ENCODE data around the gene LMX1B. TPM values are rescaled to one million over a fixed set of nuclear protein-coding genes. Genes with fewer than 3 reads are reported as not detected.

LMX1B gene
- total and polyA plus RNA-seq, 7 donors: 0.12 to 1.4 (median 0.16) TPM; not detected in 2

DNA sequence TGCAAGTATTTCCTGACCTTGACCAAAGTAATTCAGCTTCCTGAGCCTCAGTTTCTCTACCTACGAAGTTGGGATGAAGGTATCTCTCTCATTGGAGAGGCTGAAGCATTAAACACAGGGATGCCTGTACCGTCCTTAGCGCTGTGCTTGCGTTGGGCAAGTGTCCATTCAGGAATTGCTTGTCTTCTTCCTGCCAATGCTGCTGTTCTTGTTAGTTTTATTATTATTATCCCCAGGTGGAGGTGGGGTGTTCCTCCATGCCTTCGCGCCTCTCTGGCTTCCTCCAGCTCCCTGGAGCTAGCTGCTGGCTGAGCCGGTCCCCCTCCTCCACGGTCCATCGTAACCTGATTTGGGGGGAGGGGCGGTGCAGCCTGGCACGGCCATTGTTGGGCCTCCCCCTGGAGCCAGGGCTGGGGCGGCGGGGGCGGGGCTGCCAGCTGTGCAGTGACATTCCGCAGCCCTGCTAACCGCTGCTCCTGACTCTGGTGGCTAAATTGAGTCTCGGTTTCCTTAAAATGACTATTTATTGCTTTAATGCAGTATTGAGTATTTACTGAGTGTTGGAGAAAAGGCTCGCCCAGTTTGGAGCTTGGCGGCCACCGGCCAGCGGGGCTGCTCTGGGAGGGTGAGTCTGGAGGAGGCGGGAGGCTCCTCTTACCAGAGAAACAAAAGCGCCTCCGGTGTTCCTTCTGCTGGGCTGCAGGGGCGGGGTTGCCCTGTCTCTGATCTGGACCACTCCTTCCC, 51.3 kb downstream of the LMX1B start:
- 6 to 9% methylated on average over 25 of the region's 25 CpGs for WGBS, 2 donors
- H3K36me3 ChIP-seq: no peaks in the 10 kb centered on the region
- TF ChIP-seq EP300 (IDR thresholded peaks at IDR 0.05): no peak
- TF ChIP-seq POLR2AphosphoS5 (IDR thresholded peaks at IDR 0.05): no peak
- peak overlapping the region in 1 of 4 donors; percentile 9 for H3K4me3 ChIP-seq
- H3K9me3 ChIP-seq: no peaks in the 10 kb centered on the region
- peaks cover 0 to 19% (median 12%) of the 10 kb centered on the region in 4 donors for H3K4me1 ChIP-seq
- no peak for DNase-seq
- H3K27ac ChIP-seq: no peak overlapping the region
- peaks cover 6 to 84% (median 42%) of the 10 kb centered on the region in 3 donors for H3K27me3 ChIP-seq
- intact Hi-C loops (cut with DNase I): no loop called here

DNA sequence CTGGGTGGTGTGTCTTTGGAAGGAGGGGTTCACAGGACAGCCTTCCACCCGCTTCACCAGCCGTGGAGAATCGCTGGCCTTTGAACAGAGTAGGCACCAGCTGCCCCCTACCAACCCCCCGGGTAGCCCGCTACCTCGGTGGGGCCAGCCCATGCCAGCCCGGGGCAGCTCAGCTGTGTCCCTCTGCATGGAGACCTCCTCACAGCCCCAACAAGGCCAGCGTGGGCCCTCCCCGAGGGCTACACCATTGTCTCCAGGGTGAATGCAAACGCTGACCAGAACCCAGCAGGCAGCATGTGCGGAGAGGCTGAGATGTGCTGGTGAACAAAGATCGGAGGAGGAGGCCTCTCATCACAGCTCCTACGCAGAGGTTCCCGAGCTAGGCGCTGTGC, 51.9 kb downstream of the LMX1B start:
- TF ChIP-seq, protein P1, sequence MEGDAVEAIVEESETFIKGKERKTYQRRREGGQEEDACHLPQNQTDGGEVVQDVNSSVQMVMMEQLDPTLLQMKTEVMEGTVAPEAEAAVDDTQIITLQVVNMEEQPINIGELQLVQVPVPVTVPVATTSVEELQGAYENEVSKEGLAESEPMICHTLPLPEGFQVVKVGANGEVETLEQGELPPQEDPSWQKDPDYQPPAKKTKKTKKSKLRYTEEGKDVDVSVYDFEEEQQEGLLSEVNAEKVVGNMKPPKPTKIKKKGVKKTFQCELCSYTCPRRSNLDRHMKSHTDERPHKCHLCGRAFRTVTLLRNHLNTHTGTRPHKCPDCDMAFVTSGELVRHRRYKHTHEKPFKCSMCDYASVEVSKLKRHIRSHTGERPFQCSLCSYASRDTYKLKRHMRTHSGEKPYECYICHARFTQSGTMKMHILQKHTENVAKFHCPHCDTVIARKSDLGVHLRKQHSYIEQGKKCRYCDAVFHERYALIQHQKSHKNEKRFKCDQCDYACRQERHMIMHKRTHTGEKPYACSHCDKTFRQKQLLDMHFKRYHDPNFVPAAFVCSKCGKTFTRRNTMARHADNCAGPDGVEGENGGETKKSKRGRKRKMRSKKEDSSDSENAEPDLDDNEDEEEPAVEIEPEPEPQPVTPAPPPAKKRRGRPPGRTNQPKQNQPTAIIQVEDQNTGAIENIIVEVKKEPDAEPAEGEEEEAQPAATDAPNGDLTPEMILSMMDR (IDR thresholded peaks at IDR 0.05): no peak
- TF ChIP-seq POLR2A (IDR thresholded peaks at IDR 0.05) (no peak), POLR2AphosphoS5 (IDR thresholded peaks at IDR 0.05) (no peak), EP300 (IDR thresholded peaks at IDR 0.05) (no peak)
- H3K36me3 ChIP-seq: no peaks in the 10 kb centered on the region
- H3K9me3 ChIP-seq: no peaks in the 10 kb centered on the region
- H3K27me3 ChIP-seq: peaks cover 6 to 83% (median 44%) of the 10 kb centered on the region in 3 donors
- 45 to 51% methylated on average over 15 of the region's 15 CpGs for WGBS, 2 donors
- H3K27ac ChIP-seq: no peak overlapping the region
- peaks cover 0 to 19% (median 12%) of the 10 kb centered on the region in 4 donors for H3K4me1 ChIP-seq
- DNase-seq: no peak
- intact Hi-C loops (cut with DNase I): no loop called here
- H3K4me3 ChIP-seq: no peak overlapping the region

DNA sequence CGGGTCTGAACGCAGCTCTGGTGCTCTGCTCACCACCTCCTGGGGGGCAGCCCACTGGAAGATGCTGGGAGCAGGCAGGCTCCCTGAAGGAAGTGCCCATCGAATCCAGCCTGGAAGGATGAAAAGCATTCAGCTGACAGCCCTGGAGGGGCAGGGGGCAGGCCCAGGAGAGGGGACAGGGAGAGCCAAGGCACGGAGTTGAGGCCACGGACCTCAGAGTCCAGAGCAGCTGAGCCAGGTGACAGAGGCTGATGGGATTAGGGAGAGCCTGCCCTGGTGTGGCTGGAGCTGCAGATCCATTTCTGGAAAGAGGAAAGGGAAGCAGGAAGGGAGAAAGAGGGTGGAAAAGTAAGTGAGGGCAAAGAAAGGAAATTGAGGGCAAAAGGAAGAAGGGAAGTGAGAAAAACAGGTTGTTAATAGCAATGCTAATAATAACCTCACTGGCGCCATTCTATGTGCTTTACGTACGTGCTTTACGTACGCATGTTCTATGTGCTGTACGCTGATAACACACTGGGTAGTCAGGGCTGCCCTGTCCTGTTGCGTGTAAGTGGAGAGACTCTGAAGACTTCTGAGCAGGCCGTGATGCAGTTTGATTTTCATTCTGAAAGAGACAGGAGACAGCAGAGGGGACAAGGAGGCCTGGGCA, 52.6 kb downstream of the LMX1B start:
- intact Hi-C loops (cut with DNase I): no loop called here
- 52% methylated on average over 13 of the region's 13 CpGs for WGBS, 2 donors
- Histone ChIP-seq H3K27ac (no peak overlapping the region), H3K4me1 (peaks cover 0 to 19% (median 12%) of the 10 kb centered on the region in 4 donors), H3K36me3 (no peaks in the 10 kb centered on the region), H3K27me3 (peaks cover 6 to 82% (median 39%) of the 10 kb centered on the region in 3 donors), H3K9me3 (no peaks in the 10 kb centered on the region), H3K4me3 (no peak overlapping the region)
- DNase-seq: no peak
- TF ChIP-seq EP300 (IDR thresholded peaks at IDR 0.05) (no peak), POLR2A (IDR thresholded peaks at IDR 0.05) (no peak), POLR2AphosphoS5 (IDR thresholded peaks at IDR 0.05) (no peak)
- TF ChIP-seq, protein P1 (IDR thresholded peaks at IDR 0.05): no peak

DNA sequence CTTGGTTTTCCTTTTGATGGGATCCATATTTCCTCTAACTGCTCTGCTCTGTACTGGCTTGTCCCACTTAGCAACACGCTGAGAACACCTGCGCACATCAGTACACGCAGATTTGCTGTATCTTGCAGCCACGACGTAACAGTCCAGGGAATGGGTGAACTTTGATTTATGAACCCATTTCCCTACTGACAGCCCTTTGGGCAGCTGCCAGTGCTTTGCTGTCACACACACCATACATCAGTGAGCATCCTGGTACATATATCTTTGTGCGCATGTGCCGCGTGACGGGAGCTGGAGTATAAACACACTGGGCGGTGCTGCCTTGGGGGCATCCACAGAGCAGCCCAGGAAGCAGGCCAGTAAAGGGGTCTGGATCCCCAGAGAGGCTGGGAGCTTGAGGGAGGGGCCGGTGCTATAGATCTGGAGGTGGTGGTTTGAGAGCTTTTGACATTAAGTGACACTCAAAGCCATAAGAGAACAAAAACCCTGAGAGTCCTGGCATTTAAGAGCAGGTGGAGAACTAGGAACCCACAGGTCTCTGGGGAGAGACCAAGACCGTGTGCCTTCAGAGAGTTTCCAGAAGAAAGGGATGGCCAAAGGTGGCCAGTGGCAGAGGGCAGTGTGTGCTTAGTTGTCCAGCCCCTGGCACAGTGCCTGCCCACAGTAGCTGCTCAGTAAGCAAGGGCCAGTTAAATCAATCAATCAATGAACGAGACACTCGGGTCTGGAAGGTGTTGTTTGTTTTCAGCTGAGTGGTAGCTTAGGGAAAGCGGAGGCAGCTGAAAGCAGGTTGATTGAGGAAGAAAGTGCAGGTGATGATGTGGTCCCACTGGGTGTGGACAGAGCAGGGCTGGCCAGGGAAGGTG, 53.7 kb downstream of the LMX1B start:
- intact Hi-C loops (cut with DNase I): no loop called here
- 26 to 60% methylated on average over 15 of the region's 15 CpGs for WGBS, 2 donors
- H3K27me3 ChIP-seq: peaks cover 6 to 82% (median 32%) of the 10 kb centered on the region in 3 donors

More for the DNA sequence above, 53.7 kb downstream of the LMX1B start:
- Histone ChIP-seq H3K36me3 (no peaks in the 10 kb centered on the region), H3K4me1 (peaks cover 0 to 19% (median 12%) of the 10 kb centered on the region in 4 donors), H3K27ac (no peak overlapping the region), H3K4me3 (no peak overlapping the region), H3K9me3 (no peaks in the 10 kb centered on the region)
- TF ChIP-seq, protein P1 (IDR thresholded peaks at IDR 0.05): no peak
- TF ChIP-seq POLR2AphosphoS5 (IDR thresholded peaks at IDR 0.05) (no peak), EP300 (IDR thresholded peaks at IDR 0.05) (no peak), POLR2A (IDR thresholded peaks at IDR 0.05) (no peak)
- DNase-seq: no peak

Data from sigmoid colon (tissue), 7 donors.